Measurements from ENCODE around the gene TMEM40. TPM values are rescaled to one million over a fixed set of nuclear protein-coding genes. Genes with fewer than 3 reads are reported as not detected.

Gene TMEM40
- total RNA-seq, 3 donors from 2014 or later (not counting 1 experiment from before 2014, with no cell fraction given): 5.3 to 6.5 TPM; not detected in 1

DNA sequence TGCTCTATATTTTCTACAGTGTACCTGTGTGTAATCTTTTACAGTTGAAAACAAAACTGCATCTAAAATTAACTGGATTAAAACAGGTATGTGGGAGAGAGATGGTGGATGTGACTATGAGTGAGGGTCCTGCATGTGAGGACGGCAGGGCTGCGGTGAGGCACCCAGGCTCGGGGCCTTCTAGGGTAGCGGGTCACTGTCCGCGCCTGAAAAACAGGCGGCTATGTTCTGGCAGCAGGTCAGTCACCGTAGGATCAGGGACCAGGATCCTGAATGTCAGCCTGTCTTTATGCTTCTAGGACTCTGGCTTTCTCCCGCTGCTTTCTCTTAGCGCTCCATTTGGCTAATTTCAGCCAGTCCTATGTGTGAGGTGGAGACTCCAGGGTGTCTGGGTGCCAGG, 12.6 kb downstream of the TMEM40 start:
- ATAC-seq (no peak), DNase-seq (no peak)
- Mint-ChIP-seq H3K9me3 (no peaks in the 10 kb centered on the region), H3K4me1 (peaks cover 6% of the 10 kb centered on the region in 2 donors), H3K27me3 (ENCODE audit: low read depth in 2 of 2) (peaks cover 13% of the 10 kb centered on the region in 2 donors), H3K27ac (no peak overlapping the region), H3K4me3 (no peak overlapping the region), H3K36me3 (no peaks in the 10 kb centered on the region)
- intact Hi-C loops (cut with micrococcal nuclease): no loop called here
- TF ChIP-seq, protein P1, sequence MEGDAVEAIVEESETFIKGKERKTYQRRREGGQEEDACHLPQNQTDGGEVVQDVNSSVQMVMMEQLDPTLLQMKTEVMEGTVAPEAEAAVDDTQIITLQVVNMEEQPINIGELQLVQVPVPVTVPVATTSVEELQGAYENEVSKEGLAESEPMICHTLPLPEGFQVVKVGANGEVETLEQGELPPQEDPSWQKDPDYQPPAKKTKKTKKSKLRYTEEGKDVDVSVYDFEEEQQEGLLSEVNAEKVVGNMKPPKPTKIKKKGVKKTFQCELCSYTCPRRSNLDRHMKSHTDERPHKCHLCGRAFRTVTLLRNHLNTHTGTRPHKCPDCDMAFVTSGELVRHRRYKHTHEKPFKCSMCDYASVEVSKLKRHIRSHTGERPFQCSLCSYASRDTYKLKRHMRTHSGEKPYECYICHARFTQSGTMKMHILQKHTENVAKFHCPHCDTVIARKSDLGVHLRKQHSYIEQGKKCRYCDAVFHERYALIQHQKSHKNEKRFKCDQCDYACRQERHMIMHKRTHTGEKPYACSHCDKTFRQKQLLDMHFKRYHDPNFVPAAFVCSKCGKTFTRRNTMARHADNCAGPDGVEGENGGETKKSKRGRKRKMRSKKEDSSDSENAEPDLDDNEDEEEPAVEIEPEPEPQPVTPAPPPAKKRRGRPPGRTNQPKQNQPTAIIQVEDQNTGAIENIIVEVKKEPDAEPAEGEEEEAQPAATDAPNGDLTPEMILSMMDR (IDR thresholded peaks at IDR 0.05): no peak
- H3K4me1 ChIP-seq (ENCODE audit: control insufficient read depth, insufficient read depth, low read length): no peaks in the 10 kb centered on the region
- 92% methylated on average over 10 of the region's 10 CpGs for WGBS (ENCODE audit: insufficient coverage)
- no peak overlapping the region for H3K27ac ChIP-seq (ENCODE audit: low read length)
- no peaks in the 10 kb centered on the region for H3K36me3 ChIP-seq (ENCODE audit: control insufficient read depth, insufficient read depth, low read length)
- no peaks in the 10 kb centered on the region for H3K9me3 ChIP-seq (ENCODE audit: control insufficient read depth, insufficient read depth, low read length)
- no peak overlapping the region for H3K4me3 ChIP-seq (ENCODE audit: low read length)
- H3K27me3 ChIP-seq (ENCODE audit: control insufficient read depth, insufficient read depth, low read length): peaks cover 2% of the 10 kb centered on the region

DNA sequence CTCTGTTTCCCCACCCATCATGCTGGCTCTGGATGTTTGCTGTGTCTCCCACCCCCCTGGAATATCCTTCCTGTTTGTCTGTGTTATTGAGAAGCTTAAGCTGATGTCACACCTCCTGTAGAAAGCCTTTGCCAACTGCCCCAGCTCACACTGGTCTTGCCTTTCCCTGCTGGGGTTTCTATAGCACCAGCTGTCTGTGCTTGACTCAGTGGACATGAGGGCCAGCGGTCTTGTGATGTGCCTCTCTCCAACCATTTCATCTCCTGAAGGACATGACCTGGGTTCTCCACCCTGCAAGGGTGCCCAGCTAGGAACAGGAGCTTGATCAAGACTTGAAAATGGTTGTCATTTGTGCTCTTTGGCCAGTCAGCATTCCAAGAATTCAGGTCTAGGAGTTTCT, 14.7 kb downstream of the TMEM40 start:
- no peak overlapping the region for H3K4me3 ChIP-seq (ENCODE audit: low read length)
- no peaks in the 10 kb centered on the region for H3K9me3 Mint-ChIP-seq
- no peak overlapping the region for H3K27ac ChIP-seq (ENCODE audit: low read length)
- ATAC-seq (no peak), DNase-seq (no peak)
- peaks cover 2% of the 10 kb centered on the region for H3K27me3 ChIP-seq (ENCODE audit: control insufficient read depth, insufficient read depth, low read length)
- H3K4me1 ChIP-seq (ENCODE audit: control insufficient read depth, insufficient read depth, low read length): no peaks in the 10 kb centered on the region
- H3K4me3 Mint-ChIP-seq: no peak overlapping the region
- intact Hi-C loops (cut with micrococcal nuclease): no loop called here
- TF ChIP-seq, protein P1 (IDR thresholded peaks at IDR 0.05): no peak
- no peak overlapping the region for H3K27ac Mint-ChIP-seq
- no peaks in the 10 kb centered on the region for H3K36me3 ChIP-seq (ENCODE audit: control insufficient read depth, insufficient read depth, low read length)
- 93% methylated on average over 1 of the region's 1 CpG for WGBS (ENCODE audit: insufficient coverage)
- H3K9me3 ChIP-seq (ENCODE audit: control insufficient read depth, insufficient read depth, low read length): no peaks in the 10 kb centered on the region
- H3K36me3 Mint-ChIP-seq: no peaks in the 10 kb centered on the region
- peaks cover 13% of the 10 kb centered on the region in 2 donors for H3K27me3 Mint-ChIP-seq (ENCODE audit: low read depth in 2 of 2)
- no peaks in the 10 kb centered on the region for H3K4me1 Mint-ChIP-seq

DNA sequence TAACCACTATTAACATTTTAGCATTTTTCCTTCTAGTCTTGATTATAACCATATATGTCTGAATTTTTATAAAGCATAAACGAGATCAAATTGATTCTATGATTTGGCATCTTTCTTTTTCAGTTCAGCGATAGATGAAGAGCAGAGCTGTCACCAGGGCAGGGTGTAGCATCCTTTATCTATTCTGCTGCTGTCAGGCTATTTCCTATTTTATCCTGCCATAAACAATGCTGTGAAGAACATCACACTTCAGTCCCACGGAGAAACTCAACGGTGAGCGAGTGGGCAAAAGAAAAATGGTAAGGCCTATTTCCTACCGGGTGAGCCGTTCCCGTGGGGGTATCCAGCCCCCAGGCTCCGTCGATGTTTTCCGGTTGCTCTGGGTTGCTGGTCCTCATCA, 15.5 kb downstream of the TMEM40 start:
- no peak for DNase-seq
- no peaks in the 10 kb centered on the region for H3K4me1 Mint-ChIP-seq
- H3K4me1 ChIP-seq (ENCODE audit: control insufficient read depth, insufficient read depth, low read length): no peaks in the 10 kb centered on the region

More for the DNA sequence above, 15.5 kb downstream of the TMEM40 start:
- Mint-ChIP-seq H3K27me3 (ENCODE audit: low read depth in 2 of 2) (peaks cover 13% of the 10 kb centered on the region in 2 donors), H3K27ac (no peak overlapping the region), H3K9me3 (no peaks in the 10 kb centered on the region), H3K36me3 (no peaks in the 10 kb centered on the region), H3K4me3 (no peak overlapping the region)
- Histone ChIP-seq H3K27me3 (ENCODE audit: control insufficient read depth, insufficient read depth, low read length) (peaks cover 2% of the 10 kb centered on the region), H3K9me3 (ENCODE audit: control insufficient read depth, insufficient read depth, low read length) (no peaks in the 10 kb centered on the region), H3K4me3 (ENCODE audit: low read length) (no peak overlapping the region), H3K36me3 (ENCODE audit: control insufficient read depth, insufficient read depth, low read length) (no peaks in the 10 kb centered on the region), H3K27ac (ENCODE audit: low read length) (no peak overlapping the region)
- intact Hi-C loops (cut with micrococcal nuclease): no loop called here
- WGBS (ENCODE audit: insufficient coverage): 88% methylated on average over 11 of the region's 11 CpGs
- no peak for ATAC-seq
- TF ChIP-seq, protein P1 (IDR thresholded peaks at IDR 0.05): no peak
